ENCODE measurements around the gene MTHFR. TPM values are rescaled to one million over a fixed set of nuclear protein-coding genes. Genes with fewer than 3 reads are reported as not detected.
A peak's percentile ranks its signal among the peaks of the same experiment; 100 is the strongest.

The MTHFR gene
- total RNA-seq, 2 donors from 2014 or later = 16.0 to 18.7 TPM

DNA sequence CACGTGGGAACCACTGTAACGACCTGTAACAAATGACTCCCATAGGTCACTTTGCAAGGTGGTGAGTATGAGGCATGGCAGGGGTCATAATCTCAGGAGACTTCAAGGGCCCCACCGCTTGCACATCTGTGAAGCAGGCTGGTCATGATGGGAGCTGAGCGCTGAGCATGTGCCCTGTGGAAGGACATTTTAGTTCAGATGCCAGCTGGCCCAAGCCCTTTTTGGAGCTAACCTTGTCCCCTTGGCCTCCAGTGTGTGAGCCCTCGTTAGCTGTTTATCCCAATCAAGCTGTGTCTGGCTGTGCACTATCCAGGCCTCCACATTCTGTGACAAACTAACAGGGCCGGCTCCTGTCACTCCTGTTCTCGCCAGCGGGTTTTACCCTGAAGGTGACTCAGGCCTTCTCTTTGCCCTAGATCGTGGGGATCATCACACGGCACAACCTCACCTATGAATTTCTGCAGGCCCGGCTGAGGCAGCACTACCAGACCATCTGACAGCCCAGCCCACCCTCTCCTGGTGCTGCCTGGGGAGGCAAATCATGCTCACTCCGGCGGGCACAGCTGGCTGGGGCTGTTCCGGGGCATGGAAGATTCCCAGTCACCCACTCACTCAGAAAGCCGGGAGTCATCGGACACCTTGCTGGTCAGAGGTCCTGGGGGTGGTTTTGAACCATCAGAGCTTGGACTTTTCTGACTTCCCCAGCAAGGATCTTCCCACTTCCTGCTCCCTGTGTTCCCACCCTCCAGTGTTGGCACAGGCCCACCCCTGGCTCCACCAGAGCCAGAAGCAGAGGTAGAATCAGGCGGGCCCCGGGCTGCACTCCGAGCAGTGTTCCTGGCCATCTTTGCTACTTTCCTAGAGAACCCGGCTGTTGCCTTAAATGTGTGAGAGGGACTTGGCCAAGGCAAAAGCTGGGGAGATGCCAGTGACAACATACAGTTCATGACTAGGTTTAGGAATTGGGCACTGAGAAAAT, 34.3 kb upstream of the MTHFR start:
- H3K4me3 Mint-ChIP-seq = no peak overlapping the region
- no peak for DNase-seq
- no peaks in the 10 kb centered on the region for H3K27me3 Mint-ChIP-seq (ENCODE audit: low read depth)
- H3K9me3 Mint-ChIP-seq = no peaks in the 10 kb centered on the region
- no peak for ATAC-seq (replicated peaks in 1 of 2)
- H3K36me3 Mint-ChIP-seq (ENCODE audit: insufficient read depth in 2 of 2) = peaks cover 0 to 11% of the 10 kb centered on the region in 2 donors
- no peak overlapping the region for H3K27ac Mint-ChIP-seq
- no peaks in the 10 kb centered on the region for H3K4me1 Mint-ChIP-seq (ENCODE audit: low read depth)

DNA sequence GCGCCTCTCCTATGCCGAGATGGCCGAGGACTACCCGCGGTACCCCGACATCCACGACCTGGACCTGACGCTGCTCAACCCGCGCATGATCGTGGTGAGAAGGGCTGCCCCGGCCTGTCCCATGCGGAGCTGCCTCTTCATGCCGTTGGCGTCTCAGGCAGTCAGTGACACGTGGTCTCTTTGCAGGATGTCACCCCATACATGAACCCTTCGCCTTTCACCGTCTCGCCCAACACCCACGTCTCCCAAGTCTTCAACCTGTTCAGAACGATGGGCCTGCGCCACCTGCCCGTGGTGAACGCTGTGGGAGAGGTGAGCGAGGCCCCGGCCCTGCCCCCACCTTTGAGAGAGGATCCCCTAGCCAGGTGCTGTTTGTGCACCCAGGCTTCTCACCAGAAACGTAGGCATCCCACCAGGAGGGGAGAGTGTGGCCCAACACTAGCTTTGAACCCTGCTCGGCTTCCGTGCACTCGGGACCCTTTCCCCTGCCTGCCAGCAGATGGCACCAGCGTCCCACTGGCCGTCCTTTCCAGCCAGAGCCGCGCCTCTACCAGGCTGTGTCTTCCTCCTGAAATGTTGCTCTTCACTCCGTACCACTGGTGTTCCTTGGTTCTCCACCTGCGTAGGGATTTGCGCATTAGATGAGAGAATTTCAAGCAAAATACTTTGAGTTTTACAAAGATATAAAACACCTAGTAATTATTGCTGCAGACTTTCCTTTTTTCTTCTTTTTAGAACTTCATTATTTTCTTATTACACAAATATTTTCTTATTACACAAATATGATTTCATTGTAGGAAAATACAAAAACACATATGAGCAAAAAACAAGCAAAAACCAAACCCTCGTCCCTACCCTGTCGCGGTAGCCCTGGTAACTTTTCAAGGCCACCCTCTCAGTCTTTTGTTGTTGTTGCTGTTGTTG, 32.8 kb upstream of the MTHFR start:
- Mint-ChIP-seq H3K27me3 (ENCODE audit: low read depth) (no peaks in the 10 kb centered on the region), H3K4me1 (ENCODE audit: low read depth) (no peaks in the 10 kb centered on the region), H3K9me3 (no peaks in the 10 kb centered on the region), H3K36me3 (ENCODE audit: insufficient read depth in 2 of 2) (peaks cover 2 to 13% of the 10 kb centered on the region in 2 donors), H3K27ac (no peak overlapping the region), H3K4me3 (no peak overlapping the region)
- ATAC-seq (replicated peaks in 1 of 2) (peak; percentile 89 to 90), DNase-seq (peak; percentile 73 to 75)

- Mint-ChIP-seq H3K4me1 (ENCODE audit: low read depth) (no peaks in the 10 kb centered on the region), H3K9me3 (no peaks in the 10 kb centered on the region), H3K27ac (no peak overlapping the region), H3K27me3 (ENCODE audit: low read depth) (no peaks in the 10 kb centered on the region), H3K36me3 (ENCODE audit: insufficient read depth in 2 of 2) (peaks cover 2 to 13% of the 10 kb centered on the region in 2 donors), H3K4me3 (no peak overlapping the region)
- ATAC-seq (replicated peaks in 1 of 2) (no peak), DNase-seq (no peak)
Measured at GRCh38 chr1:11837767-11838348, 32.1 kb upstream of the MTHFR start.

- H3K9me3 Mint-ChIP-seq = no peaks in the 10 kb centered on the region
- ATAC-seq (replicated peaks in 1 of 2) = no peak
- peaks cover 2 to 9% of the 10 kb centered on the region in 2 donors for H3K36me3 Mint-ChIP-seq (ENCODE audit: insufficient read depth in 2 of 2)
Measured at GRCh38 chr1:11836955-11837766, 31.4 kb upstream of the MTHFR start.

GRCh38 chr1:11835441-11836225, 29.9 kb upstream of the MTHFR start:
- Mint-ChIP-seq H3K4me1 (ENCODE audit: low read depth) (no peaks in the 10 kb centered on the region), H3K27ac (no peak overlapping the region), H3K4me3 (no peak overlapping the region), H3K9me3 (no peaks in the 10 kb centered on the region), H3K27me3 (ENCODE audit: low read depth) (no peaks in the 10 kb centered on the region), H3K36me3 (ENCODE audit: insufficient read depth in 2 of 2) (peaks cover 2 to 9% of the 10 kb centered on the region in 2 donors)
- no peak for ATAC-seq (replicated peaks in 1 of 2)
- no peak for DNase-seq

More at GRCh38 chr1:11836955-11837766, 31.4 kb upstream of the MTHFR start:
- DNase-seq = no peak
- Mint-ChIP-seq H3K27me3 (ENCODE audit: low read depth) (no peaks in the 10 kb centered on the region), H3K4me1 (ENCODE audit: low read depth) (no peaks in the 10 kb centered on the region), H3K27ac (no peak overlapping the region), H3K4me3 (no peak overlapping the region)

- H3K36me3 Mint-ChIP-seq (ENCODE audit: insufficient read depth in 2 of 2) = peaks cover 2 to 6% of the 10 kb centered on the region in 2 donors
Measured at GRCh38 chr1:11833900-11834299, 28.1 kb upstream of the MTHFR start.

DNA sequence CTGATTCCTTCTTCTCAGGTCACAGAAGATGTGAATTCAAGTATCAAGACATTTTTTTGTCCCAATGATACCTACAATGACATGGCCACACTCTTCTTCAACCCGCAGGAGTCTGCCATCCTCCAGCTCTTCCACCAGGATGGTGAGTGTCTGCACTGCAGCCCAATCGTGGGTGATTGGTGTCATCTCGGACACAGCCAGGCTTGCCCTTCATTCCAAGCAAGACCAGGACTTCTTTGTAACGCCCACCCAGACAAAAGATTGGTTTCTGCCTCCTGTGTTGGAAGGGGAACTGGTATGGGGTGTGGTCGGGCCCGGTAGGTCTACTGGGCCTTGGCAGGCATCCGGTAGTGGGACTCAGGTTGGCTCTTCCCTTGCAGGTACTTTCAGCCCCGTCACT, 27.7 kb upstream of the MTHFR start:
- Mint-ChIP-seq H3K36me3 (ENCODE audit: insufficient read depth in 2 of 2) (peaks cover 2 to 3% of the 10 kb centered on the region in 2 donors), H3K9me3 (no peaks in the 10 kb centered on the region), H3K27me3 (ENCODE audit: low read depth) (no peaks in the 10 kb centered on the region), H3K4me3 (no peak overlapping the region), H3K4me1 (ENCODE audit: low read depth) (no peaks in the 10 kb centered on the region), H3K27ac (no peak overlapping the region)
- no peak for DNase-seq
- ATAC-seq (replicated peaks in 1 of 2) = no peak

More at GRCh38 chr1:11833900-11834299, 28.1 kb upstream of the MTHFR start:
- DNase-seq (no peak), ATAC-seq (replicated peaks in 1 of 2) (no peak)
- H3K4me1 Mint-ChIP-seq (ENCODE audit: low read depth) = no peaks in the 10 kb centered on the region
- no peak overlapping the region for H3K27ac Mint-ChIP-seq
- H3K4me3 Mint-ChIP-seq = no peak overlapping the region
- H3K27me3 Mint-ChIP-seq (ENCODE audit: low read depth) = no peaks in the 10 kb centered on the region
- H3K9me3 Mint-ChIP-seq = no peaks in the 10 kb centered on the region

DNA sequence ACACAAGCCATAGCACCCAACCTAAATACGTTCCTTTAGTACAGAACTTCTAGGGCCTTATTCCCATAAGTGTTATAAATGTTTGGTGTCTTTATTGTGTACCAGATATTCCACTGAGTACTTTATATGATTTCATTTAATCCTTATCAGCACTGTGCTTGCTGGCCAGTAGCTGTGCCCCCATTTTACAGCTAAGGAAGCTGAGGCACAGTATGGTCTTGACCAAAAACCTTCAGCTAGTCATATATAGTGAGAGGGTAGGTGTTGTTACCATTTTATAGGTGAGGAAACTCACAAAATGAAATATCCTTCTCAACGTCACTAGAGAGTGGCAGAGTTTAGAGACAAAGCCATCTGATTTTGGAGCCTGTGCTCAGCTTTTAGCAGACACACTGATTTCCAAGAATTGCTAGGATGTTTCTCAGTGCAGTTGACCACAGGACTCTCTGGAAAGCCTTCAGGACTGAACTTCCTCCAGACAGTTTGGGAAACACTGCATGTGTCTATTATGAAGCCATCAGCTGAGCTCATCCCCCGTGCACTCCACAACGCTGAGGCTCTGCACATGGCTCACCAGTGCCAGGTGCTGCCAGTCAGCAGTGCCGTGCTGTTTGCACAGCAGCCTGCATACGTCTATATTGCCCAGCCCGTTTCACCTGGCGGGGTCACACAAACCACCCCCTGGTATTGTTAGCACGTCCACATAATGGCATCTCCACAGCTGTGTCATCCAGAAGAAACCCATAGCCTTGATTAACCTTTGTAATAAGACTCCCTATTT, 26.4 kb upstream of the MTHFR start:
- Mint-ChIP-seq H3K27me3 (ENCODE audit: low read depth) (no peaks in the 10 kb centered on the region), H3K36me3 (ENCODE audit: insufficient read depth in 2 of 2) (peaks cover 2% of the 10 kb centered on the region in 2 donors), H3K9me3 (no peaks in the 10 kb centered on the region), H3K4me3 (no peak overlapping the region), H3K4me1 (ENCODE audit: low read depth) (no peaks in the 10 kb centered on the region), H3K27ac (no peak overlapping the region)
- DNase-seq (no peak), ATAC-seq (replicated peaks in 1 of 2) (no peak)

GRCh38 chr1:11828511-11828910, 22.7 kb upstream of the MTHFR start:
- Mint-ChIP-seq H3K27ac (no peak overlapping the region), H3K9me3 (no peaks in the 10 kb centered on the region), H3K4me3 (no peak overlapping the region), H3K27me3 (ENCODE audit: low read depth) (no peaks in the 10 kb centered on the region), H3K36me3 (ENCODE audit: insufficient read depth in 2 of 2) (peaks cover 0 to 2% of the 10 kb centered on the region in 2 donors), H3K4me1 (ENCODE audit: low read depth) (no peaks in the 10 kb centered on the region)
- DNase-seq (no peak), ATAC-seq (replicated peaks in 1 of 2) (no peak)

DNA sequence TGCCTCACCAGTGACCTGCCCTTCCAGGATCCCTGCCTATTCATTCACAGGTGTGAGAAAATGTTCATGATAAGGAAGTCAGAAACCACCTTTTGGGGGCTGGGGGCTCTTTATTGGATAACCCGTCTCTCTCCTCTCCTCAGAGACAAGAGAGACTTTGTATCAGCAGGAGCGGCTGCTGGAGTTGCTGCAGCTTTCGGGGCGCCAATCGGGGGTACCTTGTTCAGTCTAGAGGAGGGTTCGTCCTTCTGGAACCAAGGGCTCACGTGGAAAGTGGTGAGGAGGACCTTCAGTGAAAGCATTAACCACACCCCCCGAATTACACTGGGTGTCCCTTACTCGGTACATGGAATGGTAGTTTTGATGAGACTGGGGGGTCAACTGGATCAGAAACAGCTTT, 21.2 kb upstream of the MTHFR start:
- H3K27ac Mint-ChIP-seq = no peak overlapping the region
- no peaks in the 10 kb centered on the region for H3K27me3 Mint-ChIP-seq (ENCODE audit: low read depth)
- DNase-seq (no peak), ATAC-seq (replicated peaks in 1 of 2) (no peak)
- H3K4me3 Mint-ChIP-seq = no peak overlapping the region
- H3K9me3 Mint-ChIP-seq = no peaks in the 10 kb centered on the region
- H3K4me1 Mint-ChIP-seq (ENCODE audit: low read depth) = no peaks in the 10 kb centered on the region
- H3K36me3 Mint-ChIP-seq (ENCODE audit: insufficient read depth in 2 of 2) = peaks cover 0 to 3% of the 10 kb centered on the region in 2 donors

GRCh38 chr1:11825131-11825530, 19.4 kb upstream of the MTHFR start:
- Mint-ChIP-seq H3K4me3 (no peak overlapping the region), H3K36me3 (ENCODE audit: insufficient read depth in 2 of 2) (peaks cover 0 to 4% of the 10 kb centered on the region in 2 donors), H3K27me3 (ENCODE audit: low read depth) (no peaks in the 10 kb centered on the region), H3K4me1 (ENCODE audit: low read depth) (no peaks in the 10 kb centered on the region), H3K9me3 (no peaks in the 10 kb centered on the region), H3K27ac (no peak overlapping the region)
- ATAC-seq (replicated peaks in 1 of 2) = no peak
- DNase-seq = no peak

Data from activated T-cell treated with anti-CD3 and anti-CD28 coated beads, Interleukin-2, amount 50 U/mL, for 72 hours (primary cell).